Kasumi-1 (cell line): ENCODE data around the gene S100B.

ENCODE experiments used
- DNase-seq, 2 experiments: peaks; one replicate each; lab custom pipeline; 2025; lab: John Stamatoyannopoulos, UW

Gene S100B

DNA sequence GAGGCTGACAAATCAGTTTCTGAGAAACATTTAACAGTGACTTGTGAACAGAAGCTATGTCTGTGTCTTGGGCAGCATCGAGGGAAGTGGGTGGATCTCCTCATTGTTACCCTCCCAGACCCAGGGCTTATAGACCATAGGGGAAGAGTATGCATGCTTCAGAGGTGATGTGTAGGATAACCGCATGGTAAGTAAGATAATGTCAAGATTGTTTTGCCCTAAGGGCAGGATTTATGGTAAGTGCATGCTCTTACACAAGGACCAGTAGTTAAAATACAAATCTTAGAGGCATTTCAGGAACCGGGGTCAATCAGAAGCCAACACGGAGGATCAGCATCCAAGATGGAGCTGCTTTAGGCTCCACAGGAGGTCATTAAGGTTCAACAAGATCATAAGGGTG is 22.8 kb upstream of the S100B start:
- no peak for DNase-seq

- DNase-seq: no peak
Observed at GRCh38 chr21:46626975-46627501, 22.2 kb upstream of the S100B start.

DNA sequence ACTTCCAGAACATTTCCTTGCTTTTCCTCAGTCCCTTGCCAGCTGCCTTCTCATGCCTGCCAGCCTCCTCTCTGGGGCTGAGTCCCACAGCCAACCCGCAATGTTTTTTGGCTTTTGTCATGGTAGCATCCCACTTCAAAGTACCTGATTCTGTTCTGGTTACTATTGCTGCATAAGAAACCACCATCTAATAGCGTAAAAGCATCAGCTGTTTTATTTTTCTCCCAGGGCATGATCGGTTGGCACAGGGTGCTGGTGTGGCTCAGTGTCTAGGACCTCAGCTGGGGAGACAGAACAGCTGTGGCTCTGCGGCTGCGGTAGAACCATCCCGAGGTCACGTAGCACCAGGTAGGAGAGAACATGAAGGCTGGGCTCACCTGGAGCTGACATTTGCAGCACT is 21.7 kb upstream of the S100B start:
- DNase-seq: no peak

DNA sequence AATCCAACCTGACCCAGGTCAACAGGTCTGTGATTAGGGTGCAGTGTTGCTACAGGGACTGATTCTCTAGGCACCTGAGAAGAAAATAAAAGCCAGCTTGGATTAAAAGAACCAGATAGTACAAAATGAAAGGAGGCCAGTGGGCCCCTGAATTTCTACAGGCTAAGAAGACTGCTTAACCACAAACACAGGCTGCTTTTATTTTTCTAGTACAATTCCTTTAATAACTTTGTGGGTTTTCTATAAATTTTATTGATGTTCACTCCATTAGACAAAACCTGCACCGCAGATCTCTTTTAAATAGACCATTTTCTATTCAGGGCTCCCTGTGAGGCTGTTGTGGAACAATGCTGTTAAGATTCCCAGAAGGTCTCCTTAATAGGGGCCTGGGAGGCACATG is 20.9 kb upstream of the S100B start:
- DNase-seq: no peak

GRCh38 chr21:46624050-46624449 is 19.2 kb upstream of the S100B start:
- no peak for DNase-seq

GRCh38 chr21:46622226-46622625 is 17.3 kb upstream of the S100B start:
- DNase-seq: peak; percentile 97

GRCh38 chr21:46621457-46622182 is 16.7 kb upstream of the S100B start:
- no peak for DNase-seq

GRCh38 chr21:46620846-46621245 is 16.0 kb upstream of the S100B start:
- DNase-seq: no peak

DNA sequence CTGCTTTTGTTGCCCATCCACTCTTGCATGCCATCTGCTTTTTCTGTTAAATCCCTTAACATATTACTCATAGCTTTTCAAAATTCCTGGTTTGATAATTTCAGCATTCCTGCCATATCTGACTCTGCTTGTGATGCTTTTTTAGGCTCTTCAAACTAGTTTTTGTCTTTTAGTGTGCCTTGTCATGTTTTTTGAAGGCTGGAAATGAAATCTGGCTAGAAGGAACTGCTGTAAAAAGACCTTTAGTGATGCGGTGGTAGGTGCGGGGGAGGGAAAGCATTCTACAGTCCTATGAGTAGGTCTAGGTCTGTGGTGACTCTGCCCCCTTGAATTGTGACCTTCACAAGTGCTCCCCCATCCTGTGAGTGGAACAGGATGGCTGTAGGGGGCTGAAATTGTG is 15.0 kb upstream of the S100B start:
- DNase-seq: no peak

- no peak for DNase-seq
Observed at GRCh38 chr21:46618738-46619379, 14.0 kb upstream of the S100B start.

DNA sequence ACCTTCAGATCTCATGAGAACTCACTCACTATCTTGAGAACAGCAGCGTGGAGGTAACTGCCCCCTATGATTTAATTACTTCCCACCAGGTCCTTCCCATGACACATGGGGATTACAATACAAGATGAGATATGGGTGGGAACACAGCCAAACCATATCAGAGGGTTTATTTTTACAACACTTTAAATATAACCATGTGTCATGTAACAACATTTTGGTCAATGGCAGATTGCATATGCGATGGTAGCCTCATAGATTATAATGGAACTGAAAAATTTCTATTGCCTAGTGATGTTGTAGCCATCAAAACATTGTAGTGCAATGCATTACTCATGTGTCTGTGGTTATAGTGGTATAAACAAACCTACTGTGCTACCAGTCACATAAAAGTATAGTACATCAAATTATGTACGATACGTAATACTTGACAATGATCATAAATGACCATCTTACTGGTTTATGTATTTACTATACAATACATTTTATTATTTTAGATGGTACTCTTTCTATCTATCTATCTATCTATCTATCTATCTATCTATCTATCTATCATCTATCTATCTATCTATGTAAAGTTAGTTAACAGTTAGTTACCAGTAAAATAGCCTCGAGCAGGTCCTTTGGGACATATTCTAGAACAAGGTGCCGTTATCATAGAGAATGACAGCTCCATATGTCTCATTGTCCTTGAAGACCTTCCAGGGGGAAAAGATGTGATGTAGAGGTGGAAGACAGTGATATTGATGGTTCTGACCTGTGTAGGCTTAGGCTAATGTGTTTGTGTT is 12.6 kb upstream of the S100B start:
- DNase-seq: no peak

DNA sequence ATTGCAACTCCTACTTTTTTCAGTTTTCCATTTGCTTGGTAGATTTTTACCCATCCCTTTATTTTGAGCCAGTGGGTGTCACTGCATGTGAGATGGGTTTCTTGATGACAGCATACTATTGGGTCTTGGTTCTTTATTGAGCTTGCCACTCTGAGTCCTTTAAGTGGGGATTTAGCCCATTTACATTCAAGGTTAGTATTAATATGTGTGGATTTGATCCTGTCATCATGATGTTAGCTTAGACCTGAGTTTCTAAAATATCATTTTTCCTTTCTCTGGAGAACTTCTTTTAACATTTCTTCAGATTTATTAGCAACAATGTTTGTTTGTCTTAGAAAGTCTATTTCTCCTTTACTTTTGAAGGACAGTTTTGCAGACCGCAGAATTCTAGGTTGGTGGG is 11.8 kb upstream of the S100B start:
- no peak for DNase-seq

- no peak for DNase-seq
Observed at GRCh38 chr21:46616050-46616449, 11.2 kb upstream of the S100B start.

- no peak for DNase-seq
Observed at GRCh38 chr21:46613391-46613790, 8.5 kb upstream of the S100B start.

- no peak for DNase-seq
Observed at GRCh38 chr21:46610018-46610701, 5.3 kb upstream of the S100B start.

- DNase-seq: no peak
Observed at GRCh38 chr21:46608672-46609111, 3.8 kb upstream of the S100B start.

DNA sequence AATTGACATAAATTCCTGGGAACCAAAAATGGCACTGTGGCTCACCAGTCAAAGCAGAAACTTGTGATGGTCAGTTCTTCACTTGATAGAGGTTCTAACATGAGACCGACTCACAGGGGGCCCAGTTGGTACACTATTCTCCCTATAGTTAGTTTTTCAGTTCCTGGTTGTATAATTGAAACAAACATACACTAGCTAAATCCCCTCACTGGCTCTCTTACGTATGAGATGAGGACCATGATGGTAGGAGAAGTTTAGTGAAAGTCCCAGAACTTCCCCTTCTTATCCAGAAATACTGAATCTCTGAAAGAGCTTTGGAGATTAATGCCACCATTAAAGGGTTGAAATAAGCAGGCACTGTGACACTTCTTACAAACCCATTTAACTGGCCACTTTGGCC is 2.8 kb upstream of the S100B start:
- DNase-seq: no peak

GRCh38 chr21:46606427-46606813 is 1.5 kb upstream of the S100B start:
- DNase-seq: no peak

DNA sequence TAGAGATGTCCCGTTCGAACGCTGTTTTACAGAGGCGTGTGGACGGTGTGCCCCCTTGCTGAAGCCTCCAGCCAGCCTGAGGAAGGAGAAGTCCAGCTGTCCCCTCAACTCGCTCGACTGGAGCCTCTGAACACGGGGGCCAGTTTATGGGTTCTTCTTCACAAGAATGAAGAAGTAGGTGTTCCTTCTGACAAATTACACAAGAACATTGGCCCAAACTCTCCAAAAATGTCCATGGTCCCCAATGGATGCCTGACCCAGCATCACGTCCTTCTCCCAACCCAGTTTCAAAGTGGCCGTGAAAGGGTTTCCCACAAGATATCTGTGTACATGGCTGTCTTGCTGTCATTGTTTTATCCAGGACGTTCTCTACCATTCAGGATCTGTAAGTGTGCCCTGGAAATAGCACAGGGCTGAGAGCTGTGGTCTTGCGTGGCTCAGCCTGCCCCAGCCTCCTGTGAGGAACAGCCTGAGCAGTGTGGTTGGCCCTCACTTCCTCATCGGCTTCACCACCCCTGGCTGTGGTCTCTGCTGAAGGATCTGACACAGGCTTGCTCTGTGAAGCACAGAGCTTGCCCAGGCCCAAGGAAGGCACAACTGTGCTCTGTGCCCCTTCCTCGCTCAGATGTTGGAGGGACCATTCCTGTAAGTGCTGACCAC is 1.0 kb upstream of the S100B start:
- DNase-seq: peak; percentile 89 to 94

- no peak for DNase-seq
Observed at GRCh38 chr21:46604329-46604974, 430 bp downstream of the S100B start.

GRCh38 chr21:46603228-46603627 is 1.7 kb downstream of the S100B start:
- DNase-seq: no peak
